Endothelial cell of umbilical vein (primary cell): ENCODE measurements around the gene ORC5. TPM values are rescaled to one million over a fixed set of nuclear protein-coding genes. Genes with fewer than 3 reads are reported as not detected.

ENCODE experiments used
- BruUV-seq: library from RNA; stranded (reverse); fragments of 400-500 nt; replicated peaks from 2 replicates; lab custom pipeline; 2021; lab: Mats Ljungman, UMichigan
- CTCF ChIA-PET: fragments of 300-600, 350-600 bp; sonication (Branson Sonifier 250); formaldehyde crosslinking; loops from one replicate; lab custom pipeline; 2021; ENCODE audit warnings: antibody characterized with exemption, inconsistent platforms; lab: Charles Lee
- POLR2A ChIA-PET: fragments of 300-600, 350-600 bp; sonication (Branson Sonifier 250); formaldehyde crosslinking; loops from one replicate; lab custom pipeline; 2021; ENCODE audit warnings: antibody characterized with exemption, inconsistent platforms; lab: Charles Lee
- DNase-seq: peaks from one replicate; pipeline ENCODE4 v3.0.0-alpha.2; 2011; ENCODE audit warnings: low read depth, low spot score
- FAIRE-seq: peaks from 2 replicates; lab custom pipeline; 2011; peaks lifted over from hg19 to GRCh38; lab: Jason Lieb, UNC
- H2AFZ ChIP-seq: 2 replicates; pipeline ENCODE4 v1.6.0; 2012; ENCODE audit warnings: low read depth, low read length, control low read depth, inconsistent platforms
- H3K27ac ChIP-seq: 2 replicates; pipeline ENCODE4 v1.5.1; 2011; ENCODE audit warnings: low read depth, mild to moderate bottlenecking, control low read depth, low read length, moderate library complexity; ENCODE audit not compliant: insufficient read depth
- H3K27me3 ChIP-seq, 2 experiments: 2 replicates each; pipeline versions ENCODE4 v1.6.0 to v1.6.1; 2011; ENCODE audit warnings: low read length in 2 of 2, mixed read lengths in 1 of 2; ENCODE audit not compliant: control insufficient read depth in 2 of 2, insufficient read depth in 2 of 2
- H3K36me3 ChIP-seq, 2 experiments: 2 replicates in 1 of 2; 3 replicates in 1 of 2; pipeline ENCODE4 v1.5.1; 2011; ENCODE audit warnings: low read length in 2 of 2, mild to moderate bottlenecking in 1 of 2, moderate library complexity in 1 of 2; ENCODE audit not compliant: control insufficient read depth in 2 of 2, insufficient read depth in 2 of 2; ENCODE audit errors: extremely low read depth in 1 of 2
- H3K4me1 ChIP-seq: 3 replicates; pipeline ENCODE4 v1.5.1; 2011; ENCODE audit warnings: mild to moderate bottlenecking, low read length; ENCODE audit not compliant: control insufficient read depth, insufficient read depth; ENCODE audit errors: extremely low read depth
- H3K4me2 ChIP-seq: 2 replicates; pipeline ENCODE4 v1.6.1; 2011; ENCODE audit warnings: low read length, control low read depth, mixed read lengths; ENCODE audit not compliant: insufficient read depth
- H3K4me3 ChIP-seq, 3 experiments: fragments of 200-600 bp in 1 of 3; sonication (generic), shearing (Covaris generic) in 1 of 3; replicated peaks in 1 of 3; 2 replicates each; pipeline ENCODE4 v1.5.1; 2011 to 2016; ENCODE audit warnings: control low read depth in 3 of 3, low read length in 3 of 3, mild to moderate bottlenecking in 2 of 3, inconsistent platforms in 1 of 3, low read depth in 1 of 3, moderate library complexity in 1 of 3; ENCODE audit not compliant: insufficient read depth in 1 of 3
- H3K79me2 ChIP-seq: 2 replicates; pipeline ENCODE4 v1.6.0; 2012; ENCODE audit warnings: low read length, inconsistent platforms; ENCODE audit not compliant: control insufficient read depth, insufficient read depth
- H3K9ac ChIP-seq: replicated peaks from 2 replicates; pipeline ENCODE3; 2011; ENCODE audit warnings: low read length, control low read depth; ENCODE audit not compliant: insufficient read depth; ENCODE audit errors: extremely low read depth
- H3K9me1 ChIP-seq: replicated peaks from 3 replicates; pipeline ENCODE4 v1.6.0; 2011; ENCODE audit warnings: mild to moderate bottlenecking, low read length; ENCODE audit not compliant: control insufficient read depth, insufficient read depth; ENCODE audit errors: extremely low read depth
- H3K9me3 ChIP-seq: replicated peaks from 2 replicates; pipeline ENCODE4 v1.5.1; 2012; ENCODE audit warnings: low read length, inconsistent platforms; ENCODE audit not compliant: control insufficient read depth, insufficient read depth
- H4K20me1 ChIP-seq: replicated peaks from 2 replicates; pipeline ENCODE3; 2011; ENCODE audit warnings: mild to moderate bottlenecking, low read length; ENCODE audit not compliant: control insufficient read depth, insufficient read depth; ENCODE audit errors: extremely low read depth
- EZH2 ChIP-seq: IDR thresholded peaks from 2 replicates; pipeline ENCODE4 v1.6.1; 2012; ENCODE audit warnings: borderline replicate concordance, low read depth, mild to moderate bottlenecking, moderate library complexity, low read length, inconsistent platforms; ENCODE audit not compliant: severe bottlenecking
- FOS ChIP-seq: IDR thresholded peaks from 2 replicates; pipeline ENCODE4 v1.6.1; 2011; ENCODE audit warnings: mild to moderate bottlenecking, low read length, moderate library complexity, borderline replicate concordance; ENCODE audit not compliant: insufficient read depth
- GATA2 ChIP-seq: IDR thresholded peaks from 2 replicates; pipeline ENCODE4 v1.7.0; 2011; ENCODE audit warnings: low read depth, mild to moderate bottlenecking, moderate library complexity, mixed read lengths, low read length; ENCODE audit not compliant: insufficient read length, insufficient read depth
- JUN ChIP-seq: IDR thresholded peaks from 2 replicates; pipeline ENCODE4 v1.6.1; 2011; ENCODE audit warnings: borderline replicate concordance, low read depth; ENCODE audit not compliant: insufficient read length, insufficient read depth
- MYC ChIP-seq: IDR thresholded peaks from one replicate; pipeline ENCODE4 v1.6.1; 2011; ENCODE audit warnings: mild to moderate bottlenecking, low read depth, low read length
- POLR2A ChIP-seq: IDR thresholded peaks from 2 replicates; pipeline ENCODE4 v1.6.1; 2012; ENCODE audit warnings: low read depth, mild to moderate bottlenecking, control low read depth, low read length
- POLR2AphosphoS5 ChIP-seq: IDR thresholded peaks from 2 replicates; pipeline ENCODE4 v1.6.1; 2012; ENCODE audit warnings: low read depth, mild to moderate bottlenecking, control low read depth, low read length, moderate library complexity; ENCODE audit not compliant: insufficient read depth
- dilution Hi-C: fragments of 300-500 bp; cut with MboI; formaldehyde crosslinking; loops from one replicate; pipeline ENCODE4 v1.15.0; 2019; ENCODE audit warnings: low sequenced_read_pairs; ENCODE audit not compliant: extremely low pct_ligation_motif_present
- intact Hi-C: fragments of 100-400 bp; cut with micrococcal nuclease; formaldehyde crosslinking; loops from one replicate; pipeline ENCODE4 v1.10.0; 2022
- polyA plus RNA-seq, 4 experiments: library from polyadenylated mRNA; depleted of rRNA in 3 of 4; stranded (reverse) in 3 of 4; unstranded in 1 of 4; fragments of >200 nt; gene quantifications; 2 replicates each; pipeline versions ENCODE4 v1.2.1 to v1.2.3, GENCODE V29; 2011 to 2012; ENCODE audit warnings: missing spikeins in 1 of 4
- total RNA-seq: library from RNA; stranded (reverse); gene quantifications from 2 replicates; pipeline ENCODE4 v1.2.3, GENCODE V29; 2021
- TF ChIP-seq, protein P1 (sequence below), 2 donors: IDR thresholded peaks; 1 replicate in 1 of 2; 2 replicates in 1 of 2; pipeline ENCODE4 v1.5.1; 2011; ENCODE audit warnings: low read length in 2 of 2, mild to moderate bottlenecking in 2 of 2, moderate library complexity in 2 of 2, control low read depth in 1 of 2, inconsistent platforms in 1 of 2, low read depth in 1 of 2; ENCODE audit not compliant: insufficient read depth in 1 of 2; ENCODE audit errors: extremely low read depth in 1 of 2

ORC5 gene
- total and polyA plus RNA-seq, 2 donors (not counting 3 experiments of a cell fraction or from before 2014, with no cell fraction given): 7.9 to 21.1 TPM

DNA sequence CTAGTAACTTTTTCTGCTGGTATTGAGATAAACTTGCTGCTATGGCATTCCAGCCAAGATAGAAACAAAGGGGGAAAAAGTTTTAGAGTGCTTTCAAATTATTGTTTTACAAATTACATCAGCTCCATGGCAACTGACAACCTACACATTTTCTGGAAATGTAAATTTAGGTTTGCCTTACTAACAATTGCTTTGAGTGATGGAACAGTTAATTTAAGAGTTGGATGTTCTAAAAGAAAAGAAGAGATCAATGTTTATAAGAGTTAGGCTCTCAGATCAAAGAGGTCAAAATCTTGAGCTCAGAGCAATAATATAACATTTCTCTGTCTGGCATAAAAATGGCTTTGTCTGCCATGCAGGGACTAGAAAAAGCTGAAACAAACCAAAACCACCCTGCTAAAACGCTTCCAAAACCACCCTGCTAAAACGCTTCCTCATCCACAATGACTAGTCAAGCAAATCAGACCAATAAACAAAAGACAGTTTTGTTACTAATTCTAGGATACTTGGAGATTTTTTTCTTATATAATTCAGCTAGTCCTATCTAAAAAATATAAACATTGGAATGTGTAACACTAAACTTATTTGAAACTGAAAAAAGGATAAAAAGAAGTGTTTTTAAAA is 32.3 kb downstream of the ORC5 start:
- DNase-seq (peak; percentile 9), FAIRE-seq (no peak)
- Histone ChIP-seq H4K20me1 (no peaks in the 10 kb centered on the region), H3K4me1 (peaks cover 12% of the 10 kb centered on the region), H3K27ac (peak overlapping the region; percentile 41), H3K9me3 (no peaks in the 10 kb centered on the region), H2AFZ (no peak overlapping the region), H3K79me2 (no peaks in the 10 kb centered on the region), H3K9ac (no peak overlapping the region), H3K9me1 (no peaks in the 10 kb centered on the region), H3K4me2 (no peak overlapping the region), H3K36me3 (peaks cover 0 to 2% of the 10 kb centered on the region in 2 experiments), H3K27me3 (no peaks in the 10 kb centered on the region), H3K4me3 (no peak overlapping the region)
- dilution Hi-C loops (no loop called here), intact Hi-C loops (no loop called here)
- no peak for TF ChIP-seq POLR2AphosphoS5
- no peak for TF ChIP-seq EZH2
- no peak for TF ChIP-seq JUN
- TF ChIP-seq, protein P1, sequence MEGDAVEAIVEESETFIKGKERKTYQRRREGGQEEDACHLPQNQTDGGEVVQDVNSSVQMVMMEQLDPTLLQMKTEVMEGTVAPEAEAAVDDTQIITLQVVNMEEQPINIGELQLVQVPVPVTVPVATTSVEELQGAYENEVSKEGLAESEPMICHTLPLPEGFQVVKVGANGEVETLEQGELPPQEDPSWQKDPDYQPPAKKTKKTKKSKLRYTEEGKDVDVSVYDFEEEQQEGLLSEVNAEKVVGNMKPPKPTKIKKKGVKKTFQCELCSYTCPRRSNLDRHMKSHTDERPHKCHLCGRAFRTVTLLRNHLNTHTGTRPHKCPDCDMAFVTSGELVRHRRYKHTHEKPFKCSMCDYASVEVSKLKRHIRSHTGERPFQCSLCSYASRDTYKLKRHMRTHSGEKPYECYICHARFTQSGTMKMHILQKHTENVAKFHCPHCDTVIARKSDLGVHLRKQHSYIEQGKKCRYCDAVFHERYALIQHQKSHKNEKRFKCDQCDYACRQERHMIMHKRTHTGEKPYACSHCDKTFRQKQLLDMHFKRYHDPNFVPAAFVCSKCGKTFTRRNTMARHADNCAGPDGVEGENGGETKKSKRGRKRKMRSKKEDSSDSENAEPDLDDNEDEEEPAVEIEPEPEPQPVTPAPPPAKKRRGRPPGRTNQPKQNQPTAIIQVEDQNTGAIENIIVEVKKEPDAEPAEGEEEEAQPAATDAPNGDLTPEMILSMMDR (IDR thresholded peaks at IDR 0.05; ENCODE audit: extremely low read depth in 1 of 2, insufficient read depth in 1 of 2, low read depth in 1 of 2, low read length in 2 of 2): no peak
- no peak for TF ChIP-seq POLR2A
- TF ChIP-seq FOS: no peak
- no peak for TF ChIP-seq GATA2
- TF ChIP-seq MYC: no peak
- ChIA-PET POLR2A (no interaction called here), CTCF (interaction anchor here (0.9 to 1.3 kb wide), 3 partner anchors 11 to 56 kb away, joined by 3 to 5 read pairs (median 4); no protein-coding TSS in a partner anchor)
- no TSS peak for BruUV-seq
